ENCODE data around the gene MXRA8. TPM values are rescaled to one million over a fixed set of nuclear protein-coding genes. Genes with fewer than 3 reads are reported as not detected.

The MXRA8 gene
- total and polyA plus RNA-seq, 9 of the 15 experiments (the other 6 are each of a cell fraction or from before 2014, with no cell fraction given) = 0.66 to 11.3 (median 6.3) TPM

- TF ChIP-seq, protein P1, sequence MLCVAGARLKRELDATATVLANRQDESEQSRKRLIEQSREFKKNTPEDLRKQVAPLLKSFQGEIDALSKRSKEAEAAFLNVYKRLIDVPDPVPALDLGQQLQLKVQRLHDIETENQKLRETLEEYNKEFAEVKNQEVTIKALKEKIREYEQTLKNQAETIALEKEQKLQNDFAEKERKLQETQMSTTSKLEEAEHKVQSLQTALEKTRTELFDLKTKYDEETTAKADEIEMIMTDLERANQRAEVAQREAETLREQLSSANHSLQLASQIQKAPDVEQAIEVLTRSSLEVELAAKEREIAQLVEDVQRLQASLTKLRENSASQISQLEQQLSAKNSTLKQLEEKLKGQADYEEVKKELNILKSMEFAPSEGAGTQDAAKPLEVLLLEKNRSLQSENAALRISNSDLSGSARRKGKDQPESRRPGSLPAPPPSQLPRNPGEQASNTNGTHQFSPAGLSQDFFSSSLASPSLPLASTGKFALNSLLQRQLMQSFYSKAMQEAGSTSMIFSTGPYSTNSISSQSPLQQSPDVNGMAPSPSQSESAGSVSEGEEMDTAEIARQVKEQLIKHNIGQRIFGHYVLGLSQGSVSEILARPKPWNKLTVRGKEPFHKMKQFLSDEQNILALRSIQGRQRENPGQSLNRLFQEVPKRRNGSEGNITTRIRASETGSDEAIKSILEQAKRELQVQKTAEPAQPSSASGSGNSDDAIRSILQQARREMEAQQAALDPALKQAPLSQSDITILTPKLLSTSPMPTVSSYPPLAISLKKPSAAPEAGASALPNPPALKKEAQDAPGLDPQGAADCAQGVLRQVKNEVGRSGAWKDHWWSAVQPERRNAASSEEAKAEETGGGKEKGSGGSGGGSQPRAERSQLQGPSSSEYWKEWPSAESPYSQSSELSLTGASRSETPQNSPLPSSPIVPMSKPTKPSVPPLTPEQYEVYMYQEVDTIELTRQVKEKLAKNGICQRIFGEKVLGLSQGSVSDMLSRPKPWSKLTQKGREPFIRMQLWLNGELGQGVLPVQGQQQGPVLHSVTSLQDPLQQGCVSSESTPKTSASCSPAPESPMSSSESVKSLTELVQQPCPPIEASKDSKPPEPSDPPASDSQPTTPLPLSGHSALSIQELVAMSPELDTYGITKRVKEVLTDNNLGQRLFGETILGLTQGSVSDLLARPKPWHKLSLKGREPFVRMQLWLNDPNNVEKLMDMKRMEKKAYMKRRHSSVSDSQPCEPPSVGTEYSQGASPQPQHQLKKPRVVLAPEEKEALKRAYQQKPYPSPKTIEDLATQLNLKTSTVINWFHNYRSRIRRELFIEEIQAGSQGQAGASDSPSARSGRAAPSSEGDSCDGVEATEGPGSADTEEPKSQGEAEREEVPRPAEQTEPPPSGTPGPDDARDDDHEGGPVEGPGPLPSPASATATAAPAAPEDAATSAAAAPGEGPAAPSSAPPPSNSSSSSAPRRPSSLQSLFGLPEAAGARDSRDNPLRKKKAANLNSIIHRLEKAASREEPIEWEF (CRISPR knock-in tag; IDR thresholded peaks at IDR 0.05) = no peak
- TF ChIP-seq, protein P2, sequence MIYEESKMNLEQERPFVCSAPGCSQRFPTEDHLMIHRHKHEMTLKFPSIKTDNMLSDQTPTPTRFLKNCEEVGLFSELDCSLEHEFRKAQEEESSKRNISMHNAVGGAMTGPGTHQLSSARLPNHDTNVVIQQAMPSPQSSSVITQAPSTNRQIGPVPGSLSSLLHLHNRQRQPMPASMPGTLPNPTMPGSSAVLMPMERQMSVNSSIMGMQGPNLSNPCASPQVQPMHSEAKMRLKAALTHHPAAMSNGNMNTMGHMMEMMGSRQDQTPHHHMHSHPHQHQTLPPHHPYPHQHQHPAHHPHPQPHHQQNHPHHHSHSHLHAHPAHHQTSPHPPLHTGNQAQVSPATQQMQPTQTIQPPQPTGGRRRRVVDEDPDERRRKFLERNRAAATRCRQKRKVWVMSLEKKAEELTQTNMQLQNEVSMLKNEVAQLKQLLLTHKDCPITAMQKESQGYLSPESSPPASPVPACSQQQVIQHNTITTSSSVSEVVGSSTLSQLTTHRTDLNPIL (CRISPR knock-in tag; IDR thresholded peaks at IDR 0.05) = no peak
- TF ChIP-seq ZBTB1 (CRISPR knock-in tag; IDR thresholded peaks at IDR 0.05; ENCODE audit: borderline replicate concordance, low read depth) (no peak), CHD4 (IDR thresholded peaks at IDR 0.05; ENCODE audit: insufficient read depth, insufficient replicate concordance, low read depth, low read length, poor library complexity, severe bottlenecking) (no peak), ELF2 (CRISPR knock-in tag; IDR thresholded peaks at IDR 0.05) (no peak), TEAD1 (CRISPR knock-in tag; IDR thresholded peaks at IDR 0.05) (no peak), THAP12 (CRISPR knock-in tag; IDR thresholded peaks at IDR 0.05) (no peak), SMC3 (conservative IDR thresholded peaks at IDR 0.05; ENCODE audit: insufficient read depth, low read depth, low read length) (0 out of 2 replicates have a peak, but pooled peaks have one; percentile 3), DNMT1 (IDR thresholded peaks at IDR 0.05) (no peak), HDAC1 (IDR thresholded peaks at IDR 0.05) (peak in 1 of 2 experiments; percentile 13; a peak in 1 of 4 replicates)
- TF ChIP-seq, protein P3, sequence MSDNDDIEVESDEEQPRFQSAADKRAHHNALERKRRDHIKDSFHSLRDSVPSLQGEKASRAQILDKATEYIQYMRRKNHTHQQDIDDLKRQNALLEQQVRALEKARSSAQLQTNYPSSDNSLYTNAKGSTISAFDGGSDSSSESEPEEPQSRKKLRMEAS (CRISPR knock-in tag; IDR thresholded peaks at IDR 0.05) = peak; percentile 53; the same call in 1 of the 2 replicates
- TF ChIP-seq, protein P4, sequence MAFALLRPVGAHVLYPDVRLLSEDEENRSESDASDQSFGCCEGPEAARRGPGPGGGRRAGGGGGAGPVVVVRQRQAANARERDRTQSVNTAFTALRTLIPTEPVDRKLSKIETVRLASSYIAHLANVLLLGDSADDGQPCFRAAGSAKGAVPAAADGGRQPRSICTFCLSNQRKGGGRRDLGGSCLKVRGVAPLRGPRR (CRISPR knock-in tag; IDR thresholded peaks at IDR 0.05) = no peak
- TF ChIP-seq, protein P5, sequence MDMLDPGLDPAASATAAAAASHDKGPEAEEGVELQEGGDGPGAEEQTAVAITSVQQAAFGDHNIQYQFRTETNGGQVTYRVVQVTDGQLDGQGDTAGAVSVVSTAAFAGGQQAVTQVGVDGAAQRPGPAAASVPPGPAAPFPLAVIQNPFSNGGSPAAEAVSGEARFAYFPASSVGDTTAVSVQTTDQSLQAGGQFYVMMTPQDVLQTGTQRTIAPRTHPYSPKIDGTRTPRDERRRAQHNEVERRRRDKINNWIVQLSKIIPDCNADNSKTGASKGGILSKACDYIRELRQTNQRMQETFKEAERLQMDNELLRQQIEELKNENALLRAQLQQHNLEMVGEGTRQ (CRISPR knock-in tag; IDR thresholded peaks at IDR 0.05) = no peak
Measured at GRCh38 chr1:1406101-1406820, 47.9 kb upstream of the MXRA8 start (continued).
